ENCODE data around the gene HIRIP3.
"Not testable (repeated sequence)": the region's sequence is repeated elsewhere in the genome, so short reads cannot be mapped to it uniquely, and the experiment has no call there.

The HIRIP3 gene

DNA sequence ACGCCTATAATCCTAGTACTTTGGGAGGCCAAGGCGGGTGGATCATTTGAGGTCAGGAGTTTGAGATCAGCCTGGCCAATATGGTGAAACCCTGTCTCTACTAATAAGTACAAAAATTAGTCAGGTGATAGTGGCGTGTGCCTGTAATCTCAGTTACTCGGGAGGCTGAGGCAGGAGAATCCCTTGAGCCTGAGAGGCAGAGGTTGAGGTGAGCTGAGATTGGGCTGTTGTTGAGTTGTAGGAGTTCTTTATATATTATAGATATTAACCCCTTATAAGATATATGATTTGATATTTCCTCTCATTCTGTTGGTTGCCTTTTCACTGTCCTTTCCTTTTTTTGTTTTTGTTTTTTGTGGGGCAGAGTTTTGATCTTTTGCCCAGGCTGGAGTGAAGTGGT, 35.6 kb downstream of the HIRIP3 start:
- not testable (repeated sequence) for DNase-seq (ENCODE audit: low spot score)

DNA sequence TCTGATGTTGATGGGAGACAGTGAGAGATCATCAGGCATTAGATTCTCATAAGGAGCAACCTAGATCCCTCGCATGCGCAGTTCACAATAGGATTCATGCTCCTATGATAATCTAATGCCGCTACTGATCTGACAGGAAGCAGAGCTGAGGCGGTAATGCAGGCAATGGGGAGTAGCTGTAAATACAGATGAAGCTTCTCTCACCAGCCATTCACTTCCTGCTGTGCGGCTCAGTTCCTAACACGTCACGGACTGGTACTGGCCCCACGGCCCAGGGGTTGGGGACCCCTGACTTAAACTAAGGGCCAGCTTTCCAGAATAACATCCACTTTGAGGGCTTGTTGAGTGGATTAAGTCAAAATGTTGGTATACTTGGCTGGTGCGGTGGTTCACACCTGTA, 36.1 kb downstream of the HIRIP3 start:
- no peak for DNase-seq (ENCODE audit: low spot score)

- no peak for DNase-seq (ENCODE audit: low spot score)
Observed at GRCh38 chr16:29958756-29959155, 36.7 kb downstream of the HIRIP3 start.

- DNase-seq (ENCODE audit: low spot score): no peak
Observed at GRCh38 chr16:29951625-29952365, 43.6 kb downstream of the HIRIP3 start.

- DNase-seq (ENCODE audit: low spot score): no peak
Observed at GRCh38 chr16:29950806-29951461, 44.5 kb downstream of the HIRIP3 start.

DNA sequence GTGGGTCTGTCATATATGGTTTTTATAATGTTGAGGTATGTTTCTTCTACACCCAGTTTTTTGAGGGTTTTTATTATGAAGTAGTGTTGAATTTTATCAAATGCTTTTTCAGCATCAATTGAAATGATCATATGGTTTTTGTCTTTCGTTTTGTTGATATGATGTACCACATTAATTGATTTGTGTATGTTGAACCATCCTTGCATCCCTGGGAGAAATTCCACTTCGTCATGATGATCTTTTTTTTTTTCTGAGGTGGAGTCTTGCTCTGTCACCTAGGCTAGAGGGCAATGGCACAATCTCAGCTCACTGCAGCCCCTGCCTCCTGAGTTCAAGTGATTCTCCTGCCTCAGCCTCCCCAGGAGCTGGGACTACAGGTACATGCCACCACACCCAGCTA, 47.5 kb downstream of the HIRIP3 start:
- DNase-seq (ENCODE audit: low spot score): no peak

DNA sequence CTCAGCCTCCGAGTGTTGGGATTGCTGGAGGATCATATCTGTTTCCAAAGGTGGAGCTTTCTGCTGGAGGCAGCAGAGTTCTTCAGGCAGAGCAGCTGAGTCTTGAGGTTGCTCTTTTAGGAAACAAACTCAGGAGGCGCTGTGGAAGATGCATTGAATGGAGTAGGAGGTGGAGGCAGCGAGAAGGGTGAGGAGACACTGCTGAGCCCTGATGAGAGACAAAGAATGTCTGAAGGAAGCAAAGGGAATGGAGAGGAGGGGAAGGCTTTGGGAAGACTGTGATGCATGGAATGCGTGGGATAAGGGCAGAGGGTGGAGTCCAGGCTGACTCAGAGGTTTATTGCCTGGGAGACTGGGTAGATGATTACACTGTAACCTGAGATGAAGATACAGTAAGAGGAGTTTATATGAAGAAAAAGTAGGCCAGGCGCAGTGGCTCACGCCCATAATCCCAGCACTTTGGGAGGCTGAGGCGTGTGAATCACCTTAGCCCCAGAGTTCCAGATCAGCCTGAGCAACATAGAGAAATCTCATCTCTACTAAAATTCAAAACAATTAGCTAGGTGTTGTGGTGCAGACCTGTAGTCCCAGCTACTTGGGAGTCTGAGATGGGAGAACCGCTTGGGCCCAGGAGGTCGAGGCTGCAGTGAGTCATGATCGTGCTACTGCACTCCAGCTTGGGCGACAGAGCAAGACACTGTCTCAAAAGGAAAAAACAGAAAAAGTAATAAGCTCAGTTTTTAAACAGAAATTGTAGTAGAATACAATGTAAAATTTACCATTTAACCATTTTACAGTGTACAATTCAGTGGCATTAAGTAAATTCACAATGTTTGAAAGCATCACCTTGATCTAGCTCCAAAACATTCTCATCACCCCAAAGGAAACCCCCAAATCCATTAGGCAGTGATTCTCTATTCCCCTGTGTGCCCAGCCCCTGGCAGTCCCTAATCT, 51.3 kb downstream of the HIRIP3 start:
- DNase-seq (ENCODE audit: low spot score): no peak
